ENCODE results near the gene SUV39H2. TPM values are rescaled to one million over a fixed set of nuclear protein-coding genes. Genes with fewer than 3 reads are reported as not detected.
A peak's percentile ranks its signal among the peaks of the same experiment; 100 is the strongest.

The SUV39H2 gene
- total and polyA plus RNA-seq, 10 of the 15 experiments (the other 5 are each of a cell fraction or from before 2014, with no cell fraction given): 24.3 to 41.1 (median 30.0) TPM

- TF ChIP-seq, protein P1, sequence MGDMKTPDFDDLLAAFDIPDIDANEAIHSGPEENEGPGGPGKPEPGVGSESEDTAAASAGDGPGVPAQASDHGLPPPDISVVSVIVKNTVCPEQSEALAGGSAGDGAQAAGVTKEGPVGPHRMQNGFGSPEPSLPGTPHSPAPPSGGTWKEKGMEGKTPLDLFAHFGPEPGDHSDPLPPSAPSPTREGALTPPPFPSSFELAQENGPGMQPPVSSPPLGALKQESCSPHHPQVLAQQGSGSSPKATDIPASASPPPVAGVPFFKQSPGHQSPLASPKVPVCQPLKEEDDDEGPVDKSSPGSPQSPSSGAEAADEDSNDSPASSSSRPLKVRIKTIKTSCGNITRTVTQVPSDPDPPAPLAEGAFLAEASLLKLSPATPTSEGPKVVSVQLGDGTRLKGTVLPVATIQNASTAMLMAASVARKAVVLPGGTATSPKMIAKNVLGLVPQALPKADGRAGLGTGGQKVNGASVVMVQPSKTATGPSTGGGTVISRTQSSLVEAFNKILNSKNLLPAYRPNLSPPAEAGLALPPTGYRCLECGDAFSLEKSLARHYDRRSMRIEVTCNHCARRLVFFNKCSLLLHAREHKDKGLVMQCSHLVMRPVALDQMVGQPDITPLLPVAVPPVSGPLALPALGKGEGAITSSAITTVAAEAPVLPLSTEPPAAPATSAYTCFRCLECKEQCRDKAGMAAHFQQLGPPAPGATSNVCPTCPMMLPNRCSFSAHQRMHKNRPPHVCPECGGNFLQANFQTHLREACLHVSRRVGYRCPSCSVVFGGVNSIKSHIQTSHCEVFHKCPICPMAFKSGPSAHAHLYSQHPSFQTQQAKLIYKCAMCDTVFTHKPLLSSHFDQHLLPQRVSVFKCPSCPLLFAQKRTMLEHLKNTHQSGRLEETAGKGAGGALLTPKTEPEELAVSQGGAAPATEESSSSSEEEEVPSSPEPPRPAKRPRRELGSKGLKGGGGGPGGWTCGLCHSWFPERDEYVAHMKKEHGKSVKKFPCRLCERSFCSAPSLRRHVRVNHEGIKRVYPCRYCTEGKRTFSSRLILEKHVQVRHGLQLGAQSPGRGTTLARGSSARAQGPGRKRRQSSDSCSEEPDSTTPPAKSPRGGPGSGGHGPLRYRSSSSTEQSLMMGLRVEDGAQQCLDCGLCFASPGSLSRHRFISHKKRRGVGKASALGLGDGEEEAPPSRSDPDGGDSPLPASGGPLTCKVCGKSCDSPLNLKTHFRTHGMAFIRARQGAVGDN (IDR thresholded peaks at IDR 0.05): no peak
- no peak for TF ChIP-seq ZBTB4 (CRISPR knock-in tag; IDR thresholded peaks at IDR 0.05)
- TF ChIP-seq NKRF (conservative IDR thresholded peaks at IDR 0.05): no peak
- TF ChIP-seq NFIC (IDR thresholded peaks at IDR 0.05; ENCODE audit: low read depth, low read length): peak; percentile 83
- 0 out of 2 replicates have a peak, but pooled peaks have one; percentile 48 for TF ChIP-seq SMARCA5 (IDR thresholded peaks at IDR 0.05)
- TF ChIP-seq MYB (IDR thresholded peaks at IDR 0.05; ENCODE audit: borderline replicate concordance, low read depth, low read length): no peak
- no peak; the same call in 1 of the 2 replicates for TF ChIP-seq RUNX3 (IDR thresholded peaks at IDR 0.05; ENCODE audit: low read length)
- TF ChIP-seq, protein P2, sequence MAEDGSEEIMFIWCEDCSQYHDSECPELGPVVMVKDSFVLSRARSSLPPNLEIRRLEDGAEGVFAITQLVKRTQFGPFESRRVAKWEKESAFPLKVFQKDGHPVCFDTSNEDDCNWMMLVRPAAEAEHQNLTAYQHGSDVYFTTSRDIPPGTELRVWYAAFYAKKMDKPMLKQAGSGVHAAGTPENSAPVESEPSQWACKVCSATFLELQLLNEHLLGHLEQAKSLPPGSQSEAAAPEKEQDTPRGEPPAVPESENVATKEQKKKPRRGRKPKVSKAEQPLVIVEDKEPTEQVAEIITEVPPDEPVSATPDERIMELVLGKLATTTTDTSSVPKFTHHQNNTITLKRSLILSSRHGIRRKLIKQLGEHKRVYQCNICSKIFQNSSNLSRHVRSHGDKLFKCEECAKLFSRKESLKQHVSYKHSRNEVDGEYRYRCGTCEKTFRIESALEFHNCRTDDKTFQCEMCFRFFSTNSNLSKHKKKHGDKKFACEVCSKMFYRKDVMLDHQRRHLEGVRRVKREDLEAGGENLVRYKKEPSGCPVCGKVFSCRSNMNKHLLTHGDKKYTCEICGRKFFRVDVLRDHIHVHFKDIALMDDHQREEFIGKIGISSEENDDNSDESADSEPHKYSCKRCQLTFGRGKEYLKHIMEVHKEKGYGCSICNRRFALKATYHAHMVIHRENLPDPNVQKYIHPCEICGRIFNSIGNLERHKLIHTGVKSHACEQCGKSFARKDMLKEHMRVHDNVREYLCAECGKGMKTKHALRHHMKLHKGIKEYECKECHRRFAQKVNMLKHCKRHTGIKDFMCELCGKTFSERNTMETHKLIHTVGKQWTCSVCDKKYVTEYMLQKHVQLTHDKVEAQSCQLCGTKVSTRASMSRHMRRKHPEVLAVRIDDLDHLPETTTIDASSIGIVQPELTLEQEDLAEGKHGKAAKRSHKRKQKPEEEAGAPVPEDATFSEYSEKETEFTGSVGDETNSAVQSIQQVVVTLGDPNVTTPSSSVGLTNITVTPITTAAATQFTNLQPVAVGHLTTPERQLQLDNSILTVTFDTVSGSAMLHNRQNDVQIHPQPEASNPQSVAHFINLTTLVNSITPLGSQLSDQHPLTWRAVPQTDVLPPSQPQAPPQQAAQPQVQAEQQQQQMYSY (CRISPR knock-in tag; IDR thresholded peaks at IDR 0.05): no peak
- TF ChIP-seq RAD21 (IDR thresholded peaks at IDR 0.05; ENCODE audit: insufficient read depth, low read depth, low read length): no peak
- TF ChIP-seq, protein P3, sequence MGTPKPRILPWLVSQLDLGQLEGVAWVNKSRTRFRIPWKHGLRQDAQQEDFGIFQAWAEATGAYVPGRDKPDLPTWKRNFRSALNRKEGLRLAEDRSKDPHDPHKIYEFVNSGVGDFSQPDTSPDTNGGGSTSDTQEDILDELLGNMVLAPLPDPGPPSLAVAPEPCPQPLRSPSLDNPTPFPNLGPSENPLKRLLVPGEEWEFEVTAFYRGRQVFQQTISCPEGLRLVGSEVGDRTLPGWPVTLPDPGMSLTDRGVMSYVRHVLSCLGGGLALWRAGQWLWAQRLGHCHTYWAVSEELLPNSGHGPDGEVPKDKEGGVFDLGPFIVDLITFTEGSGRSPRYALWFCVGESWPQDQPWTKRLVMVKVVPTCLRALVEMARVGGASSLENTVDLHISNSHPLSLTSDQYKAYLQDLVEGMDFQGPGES (IDR thresholded peaks at IDR 0.05): no peak
- no peak for TF ChIP-seq CHD4 (IDR thresholded peaks at IDR 0.05)
- TF ChIP-seq IKZF1 (conservative IDR thresholded peaks at IDR 0.05): peak; percentile 94
- no peak for TF ChIP-seq IRF5 (IDR thresholded peaks at IDR 0.05; ENCODE audit: borderline replicate concordance)
These were observed 48.2 kb downstream of the SUV39H2 start (continued) for GRCh38 chr10:14926722-14927416.

Measured in GM12878 (cell line).